Measurements from ENCODE around the gene FOXC2.

FOXC2 gene

DNA sequence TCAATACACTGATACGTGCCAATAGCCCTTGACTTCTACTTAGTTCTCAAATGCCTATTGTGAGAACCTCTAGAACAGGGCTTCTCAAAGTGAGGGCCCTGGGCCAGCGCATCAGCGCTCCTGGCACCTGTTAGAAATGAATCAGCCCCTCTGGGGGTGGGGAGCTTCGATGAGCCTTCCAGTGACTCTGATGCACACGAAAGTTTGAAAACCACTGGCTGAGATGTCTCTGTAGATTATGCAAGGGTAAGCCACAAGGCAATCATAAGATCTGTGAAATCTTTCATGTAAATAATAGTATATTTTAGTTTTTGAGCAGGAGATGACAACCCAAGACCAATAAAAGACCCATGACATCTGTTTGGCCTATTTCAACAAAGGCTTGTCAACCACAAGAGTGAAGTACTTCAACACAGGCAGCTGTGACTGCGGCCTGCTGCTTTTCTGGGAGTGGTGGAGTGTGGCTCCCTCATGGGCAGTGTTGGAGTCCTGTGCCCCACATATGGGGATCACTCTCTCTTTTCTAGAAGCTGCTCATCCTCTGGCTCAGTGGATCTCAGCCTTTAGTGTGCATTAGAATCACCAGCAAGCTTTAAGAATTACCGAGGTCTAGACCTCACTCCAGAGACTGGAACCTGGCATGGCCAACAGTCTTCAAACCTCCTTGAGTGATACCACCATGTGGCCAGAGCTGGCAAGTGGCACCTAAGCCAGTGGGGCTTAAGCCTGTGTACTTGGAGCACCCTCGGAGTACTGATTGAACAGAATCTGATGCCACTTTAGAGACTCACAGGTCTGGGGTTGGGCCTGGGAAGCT lies 17.3 kb upstream of the FOXC2 start:
- TF ChIP-seq, protein P1, sequence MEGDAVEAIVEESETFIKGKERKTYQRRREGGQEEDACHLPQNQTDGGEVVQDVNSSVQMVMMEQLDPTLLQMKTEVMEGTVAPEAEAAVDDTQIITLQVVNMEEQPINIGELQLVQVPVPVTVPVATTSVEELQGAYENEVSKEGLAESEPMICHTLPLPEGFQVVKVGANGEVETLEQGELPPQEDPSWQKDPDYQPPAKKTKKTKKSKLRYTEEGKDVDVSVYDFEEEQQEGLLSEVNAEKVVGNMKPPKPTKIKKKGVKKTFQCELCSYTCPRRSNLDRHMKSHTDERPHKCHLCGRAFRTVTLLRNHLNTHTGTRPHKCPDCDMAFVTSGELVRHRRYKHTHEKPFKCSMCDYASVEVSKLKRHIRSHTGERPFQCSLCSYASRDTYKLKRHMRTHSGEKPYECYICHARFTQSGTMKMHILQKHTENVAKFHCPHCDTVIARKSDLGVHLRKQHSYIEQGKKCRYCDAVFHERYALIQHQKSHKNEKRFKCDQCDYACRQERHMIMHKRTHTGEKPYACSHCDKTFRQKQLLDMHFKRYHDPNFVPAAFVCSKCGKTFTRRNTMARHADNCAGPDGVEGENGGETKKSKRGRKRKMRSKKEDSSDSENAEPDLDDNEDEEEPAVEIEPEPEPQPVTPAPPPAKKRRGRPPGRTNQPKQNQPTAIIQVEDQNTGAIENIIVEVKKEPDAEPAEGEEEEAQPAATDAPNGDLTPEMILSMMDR (IDR thresholded peaks at IDR 0.05; ENCODE audit: low read depth, low read length), result no peak
- H3K4me3 ChIP-seq (ENCODE audit: low read depth, low read length), result no peak overlapping the region

DNA sequence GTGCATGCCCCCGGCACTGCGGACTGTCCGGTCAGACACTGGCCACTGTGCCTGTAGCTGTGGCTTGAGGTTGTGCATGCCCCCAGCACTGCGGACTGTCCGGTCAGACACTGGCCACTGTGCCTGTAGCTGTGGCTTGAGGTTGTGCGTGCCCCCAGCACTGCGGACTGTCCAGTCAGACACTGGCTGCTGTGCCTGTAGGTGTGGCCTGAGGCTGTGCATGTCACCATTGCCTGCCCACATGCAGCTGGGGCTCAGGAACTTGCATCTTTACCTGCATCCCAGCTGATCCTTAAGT lies 16.8 kb upstream of the FOXC2 start:
- TF ChIP-seq, protein P1 (IDR thresholded peaks at IDR 0.05; ENCODE audit: low read depth, low read length), result no peak
- H3K4me3 ChIP-seq (ENCODE audit: low read depth, low read length), result no peak overlapping the region

DNA sequence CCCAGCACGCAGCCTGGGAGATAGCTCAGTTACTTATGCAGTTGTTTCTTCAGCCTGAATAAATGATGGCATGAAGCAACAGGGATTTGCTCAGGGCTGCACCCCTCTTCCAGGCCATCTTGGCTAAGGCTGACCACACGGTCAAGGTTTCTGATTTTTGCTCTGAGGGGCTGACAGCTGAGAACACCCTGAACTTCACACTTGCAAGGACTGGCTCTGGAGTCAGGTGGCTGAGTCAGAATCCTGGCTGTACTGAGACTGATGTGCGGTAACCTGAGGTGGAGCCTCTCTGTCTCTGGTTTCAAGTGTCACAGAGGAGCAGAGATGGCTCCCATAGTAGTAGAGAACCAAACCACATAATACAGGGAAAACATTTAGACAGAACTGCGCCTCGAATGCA lies 16.3 kb upstream of the FOXC2 start:
- TF ChIP-seq, protein P1 (IDR thresholded peaks at IDR 0.05; ENCODE audit: low read depth, low read length), result no peak

DNA sequence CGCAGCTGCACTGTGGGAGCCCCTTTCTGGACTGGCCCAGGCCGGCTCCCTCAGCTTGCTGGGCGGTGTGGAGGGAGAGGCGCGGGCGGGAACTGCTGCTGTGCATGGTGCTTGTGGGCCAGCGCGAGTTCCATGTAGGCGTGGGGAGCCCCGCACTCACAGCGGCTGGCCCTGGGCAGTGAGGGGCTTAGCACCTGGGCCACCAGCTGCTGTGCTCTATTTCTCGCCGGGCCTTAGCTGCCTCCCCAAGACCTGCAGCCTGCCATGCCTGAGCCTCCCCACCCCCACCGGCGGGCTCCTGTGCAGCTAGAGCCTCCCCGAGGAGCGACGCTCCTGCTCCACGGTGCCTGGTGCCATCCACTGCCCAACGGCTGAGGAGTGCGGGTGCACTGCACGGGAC lies 13.3 kb upstream of the FOXC2 start:
- TF ChIP-seq, protein P1 (IDR thresholded peaks at IDR 0.05; ENCODE audit: low read depth, low read length), result no peak
- H3K4me3 ChIP-seq (ENCODE audit: low read depth, low read length), result no peak overlapping the region

More for the DNA sequence above, 16.3 kb upstream of the FOXC2 start:
- no peak overlapping the region for H3K4me3 ChIP-seq (ENCODE audit: low read depth, low read length)

DNA sequence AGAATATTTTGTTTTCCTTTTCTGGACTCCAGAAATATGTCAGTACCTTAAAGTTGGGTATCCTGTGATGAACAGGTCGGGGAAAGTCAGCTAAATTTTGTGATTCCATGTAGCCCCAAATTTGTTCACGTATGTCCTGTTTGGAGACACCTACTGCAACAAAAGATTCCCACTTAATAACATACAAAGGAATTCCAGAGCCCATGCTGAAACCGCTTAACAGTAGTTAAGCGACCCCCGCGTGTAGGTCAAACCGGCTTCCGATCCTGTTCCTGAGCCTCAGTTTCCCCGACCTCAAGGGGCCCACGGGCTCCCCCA lies 12.1 kb upstream of the FOXC2 start:
- TF ChIP-seq, protein P1 (IDR thresholded peaks at IDR 0.05; ENCODE audit: low read depth, low read length), result no peak
- H3K4me3 ChIP-seq (ENCODE audit: low read depth, low read length), result peak overlapping the region; percentile 95

DNA sequence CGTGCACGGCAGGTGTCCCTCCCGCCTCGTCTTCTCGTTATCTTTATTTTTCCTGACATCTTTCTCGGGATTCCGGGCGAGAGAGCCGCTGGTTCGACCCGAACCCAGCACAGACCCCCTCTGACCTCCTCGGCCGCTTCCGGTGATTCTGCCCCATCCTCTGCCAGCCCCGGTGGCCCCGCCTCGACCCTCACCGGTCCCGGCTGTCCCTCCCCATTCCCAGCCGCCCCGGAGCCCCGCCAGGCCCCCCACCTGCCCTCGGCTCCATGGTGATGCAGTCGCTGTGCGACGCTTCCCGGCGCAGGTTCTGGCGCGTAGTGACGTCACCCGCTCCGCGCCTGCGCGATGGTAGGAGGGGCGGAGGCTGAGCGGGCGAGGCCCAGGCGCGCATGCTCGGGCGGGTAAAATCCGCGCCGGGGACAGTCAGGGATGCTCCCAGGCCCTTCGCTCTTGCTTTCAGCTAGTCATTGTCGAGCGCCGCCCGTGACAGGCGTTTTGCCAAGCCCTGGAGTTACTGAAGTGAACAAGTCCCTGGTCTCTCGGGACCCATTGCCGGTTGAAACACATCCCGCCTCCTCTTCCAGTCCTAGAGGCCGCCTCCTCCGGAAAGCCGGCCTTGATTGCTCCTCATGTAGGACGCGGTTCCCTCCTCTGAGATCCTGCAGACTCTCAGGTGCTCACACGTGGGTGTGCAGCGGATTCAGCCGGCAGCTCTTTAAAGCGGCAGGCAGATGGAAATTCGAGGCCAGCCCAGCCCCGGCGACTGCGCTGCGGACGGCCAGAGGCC lies 11.5 kb upstream of the FOXC2 start, which contains the start of gene MTHFSD:
Gene MTHFSD (minus strand): TSS at position 319 of the 787 bp plus-strand sequence. CDS start 51 bp downstream, at position 268.
- peak within 1 kb of the TSS; percentile 95 for H3K4me3 ChIP-seq (ENCODE audit: low read depth, low read length)
- TF ChIP-seq, protein P1 (IDR thresholded peaks at IDR 0.05; ENCODE audit: low read depth, low read length), result no peak

DNA sequence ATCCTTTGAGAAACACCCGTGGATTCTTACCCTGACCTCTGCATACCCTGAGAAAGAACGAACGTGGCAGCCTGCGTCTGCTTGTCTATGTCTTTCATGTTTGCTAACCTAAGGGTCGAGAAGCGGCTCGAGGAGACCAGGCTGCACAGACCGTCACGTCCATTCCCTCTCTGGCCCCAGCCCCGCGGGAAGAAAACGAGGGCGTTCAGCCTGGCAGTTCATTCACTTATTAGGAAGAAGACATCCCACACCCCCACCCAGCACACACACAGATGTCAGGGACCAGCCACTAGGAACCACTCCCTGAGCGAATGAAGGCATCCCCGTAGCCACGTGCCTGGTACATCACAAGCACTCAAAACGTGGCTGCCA lies 10.9 kb upstream of the FOXC2 start:
- peak overlapping the region; percentile 95 for H3K4me3 ChIP-seq (ENCODE audit: low read depth, low read length)
- TF ChIP-seq, protein P1 (IDR thresholded peaks at IDR 0.05; ENCODE audit: low read depth, low read length), result no peak
